A549 (cell line): ENCODE data around the gene SETSIP.

Source experiments
- EP300 ChIP-seq, 2 experiments: fragments of >200 bp; sonication (Bioruptor Twin); formaldehyde crosslinking; IDR thresholded peaks; 2 replicates in 1 of 2; 3 replicates in 1 of 2; pipeline ENCODE4 v1.6.1; 2016 to 2017
- KDM5A ChIP-seq: fragments of 200-600 bp; sonication (generic); IDR thresholded peaks from 2 replicates; pipeline ENCODE4 v1.6.1; 2016; ENCODE audit warnings: antibody characterized with exemption, mild to moderate bottlenecking
- POLR2A ChIP-seq: IDR thresholded peaks from 2 replicates; pipeline ENCODE4 v1.6.1; 2012; ENCODE audit warnings: mild to moderate bottlenecking, low read length
- RFX5 ChIP-seq: fragments of 450-650 bp; IDR thresholded peaks from 2 replicates; pipeline ENCODE4 v1.7.1; 2014; ENCODE audit warnings: antibody characterized with exemption, mild to moderate bottlenecking, moderate library complexity
- ZC3H11A ChIP-seq: fragments of 450-650 bp; IDR thresholded peaks from 2 replicates; pipeline ENCODE4 v1.6.1; 2014; ENCODE audit warnings: antibody characterized with exemption, mild to moderate bottlenecking
- ZNF302 ChIP-seq: fragments of 250-450 bp; sonication (Bioruptor Pico); IDR thresholded peaks from 2 replicates; pipeline ENCODE4 v1.9.0; 2021; ENCODE audit warnings: inconsistent platforms, mild to moderate bottlenecking, moderate library complexity
- TF ChIP-seq, protein P1 (sequence below): fragments of >200 bp; sonication (Bioruptor Twin); formaldehyde crosslinking; IDR thresholded peaks from 3 replicates; pipeline ENCODE4 v1.5.1; 2016
- TF ChIP-seq, protein P2 (sequence below): fragments of >200 bp; sonication (Bioruptor Twin); formaldehyde crosslinking; IDR thresholded peaks from 3 replicates; pipeline ENCODE4 v1.6.1; 2016
- TF ChIP-seq, protein P3 (sequence below): fragments of 200-600 bp; sonication (generic); IDR thresholded peaks from 2 replicates; pipeline ENCODE4 v1.6.1; 2016; ENCODE audit warnings: antibody characterized with exemption, mild to moderate bottlenecking, moderate library complexity
- TF ChIP-seq, protein P4 (sequence below): fragments of 150-350 bp; IDR thresholded peaks from 2 replicates; pipeline ENCODE4 v1.6.1; 2014; ENCODE audit warnings: low read depth, mild to moderate bottlenecking, low read length

DNA sequence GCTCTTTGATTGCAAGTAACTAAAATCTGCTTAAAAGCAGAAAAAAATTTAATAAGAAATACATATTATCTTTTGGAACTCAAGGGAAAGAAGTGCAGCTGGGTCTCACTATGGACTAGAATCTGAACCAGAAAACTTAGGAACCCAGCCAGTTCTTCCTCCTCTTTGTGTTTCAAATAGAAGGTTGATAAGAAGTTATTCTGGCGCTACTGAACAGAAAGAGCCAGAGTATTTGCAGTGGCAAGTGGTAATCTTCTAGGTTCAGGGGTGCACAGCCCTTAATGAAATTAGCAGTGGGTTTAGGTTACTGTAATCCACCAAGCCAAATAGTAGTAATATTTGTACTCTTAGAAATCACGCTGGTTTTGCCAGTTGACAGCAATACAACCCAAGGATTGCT is 33.4 kb upstream of the SETSIP start:
- TF ChIP-seq KDM5A (no peak), RFX5 (no peak), EP300 (IDR thresholded peaks at IDR 0.05) (no peak), POLR2A (no peak), ZC3H11A (no peak), ZNF302 (CRISPR knock-in tag) (no peak)
- TF ChIP-seq, protein P1, sequence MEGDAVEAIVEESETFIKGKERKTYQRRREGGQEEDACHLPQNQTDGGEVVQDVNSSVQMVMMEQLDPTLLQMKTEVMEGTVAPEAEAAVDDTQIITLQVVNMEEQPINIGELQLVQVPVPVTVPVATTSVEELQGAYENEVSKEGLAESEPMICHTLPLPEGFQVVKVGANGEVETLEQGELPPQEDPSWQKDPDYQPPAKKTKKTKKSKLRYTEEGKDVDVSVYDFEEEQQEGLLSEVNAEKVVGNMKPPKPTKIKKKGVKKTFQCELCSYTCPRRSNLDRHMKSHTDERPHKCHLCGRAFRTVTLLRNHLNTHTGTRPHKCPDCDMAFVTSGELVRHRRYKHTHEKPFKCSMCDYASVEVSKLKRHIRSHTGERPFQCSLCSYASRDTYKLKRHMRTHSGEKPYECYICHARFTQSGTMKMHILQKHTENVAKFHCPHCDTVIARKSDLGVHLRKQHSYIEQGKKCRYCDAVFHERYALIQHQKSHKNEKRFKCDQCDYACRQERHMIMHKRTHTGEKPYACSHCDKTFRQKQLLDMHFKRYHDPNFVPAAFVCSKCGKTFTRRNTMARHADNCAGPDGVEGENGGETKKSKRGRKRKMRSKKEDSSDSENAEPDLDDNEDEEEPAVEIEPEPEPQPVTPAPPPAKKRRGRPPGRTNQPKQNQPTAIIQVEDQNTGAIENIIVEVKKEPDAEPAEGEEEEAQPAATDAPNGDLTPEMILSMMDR: no peak
- TF ChIP-seq, protein P2, sequence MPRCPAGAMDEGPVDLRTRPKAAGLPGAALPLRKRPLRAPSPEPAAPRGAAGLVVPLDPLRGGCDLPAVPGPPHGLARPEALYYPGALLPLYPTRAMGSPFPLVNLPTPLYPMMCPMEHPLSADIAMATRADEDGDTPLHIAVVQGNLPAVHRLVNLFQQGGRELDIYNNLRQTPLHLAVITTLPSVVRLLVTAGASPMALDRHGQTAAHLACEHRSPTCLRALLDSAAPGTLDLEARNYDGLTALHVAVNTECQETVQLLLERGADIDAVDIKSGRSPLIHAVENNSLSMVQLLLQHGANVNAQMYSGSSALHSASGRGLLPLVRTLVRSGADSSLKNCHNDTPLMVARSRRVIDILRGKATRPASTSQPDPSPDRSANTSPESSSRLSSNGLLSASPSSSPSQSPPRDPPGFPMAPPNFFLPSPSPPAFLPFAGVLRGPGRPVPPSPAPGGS: no peak
- TF ChIP-seq, protein P3, sequence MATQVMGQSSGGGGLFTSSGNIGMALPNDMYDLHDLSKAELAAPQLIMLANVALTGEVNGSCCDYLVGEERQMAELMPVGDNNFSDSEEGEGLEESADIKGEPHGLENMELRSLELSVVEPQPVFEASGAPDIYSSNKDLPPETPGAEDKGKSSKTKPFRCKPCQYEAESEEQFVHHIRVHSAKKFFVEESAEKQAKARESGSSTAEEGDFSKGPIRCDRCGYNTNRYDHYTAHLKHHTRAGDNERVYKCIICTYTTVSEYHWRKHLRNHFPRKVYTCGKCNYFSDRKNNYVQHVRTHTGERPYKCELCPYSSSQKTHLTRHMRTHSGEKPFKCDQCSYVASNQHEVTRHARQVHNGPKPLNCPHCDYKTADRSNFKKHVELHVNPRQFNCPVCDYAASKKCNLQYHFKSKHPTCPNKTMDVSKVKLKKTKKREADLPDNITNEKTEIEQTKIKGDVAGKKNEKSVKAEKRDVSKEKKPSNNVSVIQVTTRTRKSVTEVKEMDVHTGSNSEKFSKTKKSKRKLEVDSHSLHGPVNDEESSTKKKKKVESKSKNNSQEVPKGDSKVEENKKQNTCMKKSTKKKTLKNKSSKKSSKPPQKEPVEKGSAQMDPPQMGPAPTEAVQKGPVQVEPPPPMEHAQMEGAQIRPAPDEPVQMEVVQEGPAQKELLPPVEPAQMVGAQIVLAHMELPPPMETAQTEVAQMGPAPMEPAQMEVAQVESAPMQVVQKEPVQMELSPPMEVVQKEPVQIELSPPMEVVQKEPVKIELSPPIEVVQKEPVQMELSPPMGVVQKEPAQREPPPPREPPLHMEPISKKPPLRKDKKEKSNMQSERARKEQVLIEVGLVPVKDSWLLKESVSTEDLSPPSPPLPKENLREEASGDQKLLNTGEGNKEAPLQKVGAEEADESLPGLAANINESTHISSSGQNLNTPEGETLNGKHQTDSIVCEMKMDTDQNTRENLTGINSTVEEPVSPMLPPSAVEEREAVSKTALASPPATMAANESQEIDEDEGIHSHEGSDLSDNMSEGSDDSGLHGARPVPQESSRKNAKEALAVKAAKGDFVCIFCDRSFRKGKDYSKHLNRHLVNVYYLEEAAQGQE: no peak
- TF ChIP-seq, protein P4, sequence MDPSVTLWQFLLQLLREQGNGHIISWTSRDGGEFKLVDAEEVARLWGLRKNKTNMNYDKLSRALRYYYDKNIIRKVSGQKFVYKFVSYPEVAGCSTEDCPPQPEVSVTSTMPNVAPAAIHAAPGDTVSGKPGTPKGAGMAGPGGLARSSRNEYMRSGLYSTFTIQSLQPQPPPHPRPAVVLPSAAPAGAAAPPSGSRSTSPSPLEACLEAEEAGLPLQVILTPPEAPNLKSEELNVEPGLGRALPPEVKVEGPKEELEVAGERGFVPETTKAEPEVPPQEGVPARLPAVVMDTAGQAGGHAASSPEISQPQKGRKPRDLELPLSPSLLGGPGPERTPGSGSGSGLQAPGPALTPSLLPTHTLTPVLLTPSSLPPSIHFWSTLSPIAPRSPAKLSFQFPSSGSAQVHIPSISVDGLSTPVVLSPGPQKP: no peak
